HepG2 (cell line): ENCODE results near the gene RAP2C.

Source experiments
- CERS6 ChIP-seq: sonication (generic); formaldehyde crosslinking; IDR thresholded peaks from 2 replicates; pipeline ENCODE4 v1.5.0; 2020; ENCODE audit warnings: missing genetic modification reagents
- ZFP37 ChIP-seq: sonication (generic); formaldehyde crosslinking; IDR thresholded peaks from 2 replicates; pipeline ENCODE4 v1.4.0; 2020; ENCODE audit warnings: missing genetic modification reagents, borderline replicate concordance

- TF ChIP-seq ZFP37 (CRISPR knock-in tag) (no peak), CERS6 (CRISPR knock-in tag) (no peak)
Measured at GRCh38 chrX:132180929-132181328, 38.3 kb downstream of the RAP2C start.
